AG04449 (cell line): Measurements from ENCODE around the gene TM4SF18.

Source experiments
- CTCF ChIA-PET: fragments of 350-600 bp; formaldehyde crosslinking; extraction: SDS; loops from one replicate; lab custom pipeline; 2021; ENCODE audit warnings: antibody characterized with exemption; lab: Yijun Ruan, JAX
- POLR2A ChIA-PET: fragments of 400-600, 350-600 bp; formaldehyde crosslinking; extraction: SDS; loops from one replicate; lab custom pipeline; 2020; ENCODE audit warnings: antibody characterized with exemption, inconsistent platforms; lab: Yijun Ruan, JAX
- DNase-seq: peaks from one replicate; pipeline ENCODE4 v3.0.0-alpha.2; 2010; ENCODE audit warnings: low read depth, low spot score
- H3K4me3 ChIP-seq: 2 replicates; pipeline ENCODE4 v1.5.1; 2011; ENCODE audit warnings: low read depth, mild to moderate bottlenecking, control low read depth, low read length
- TF ChIP-seq, protein P1 (sequence below): IDR thresholded peaks from one replicate; pipeline ENCODE4 v1.5.1; 2011; ENCODE audit warnings: mild to moderate bottlenecking, moderate library complexity, low read length, control low read depth, inconsistent platforms; ENCODE audit not compliant: insufficient read depth; ENCODE audit errors: missing control alignments

The TM4SF18 gene

DNA sequence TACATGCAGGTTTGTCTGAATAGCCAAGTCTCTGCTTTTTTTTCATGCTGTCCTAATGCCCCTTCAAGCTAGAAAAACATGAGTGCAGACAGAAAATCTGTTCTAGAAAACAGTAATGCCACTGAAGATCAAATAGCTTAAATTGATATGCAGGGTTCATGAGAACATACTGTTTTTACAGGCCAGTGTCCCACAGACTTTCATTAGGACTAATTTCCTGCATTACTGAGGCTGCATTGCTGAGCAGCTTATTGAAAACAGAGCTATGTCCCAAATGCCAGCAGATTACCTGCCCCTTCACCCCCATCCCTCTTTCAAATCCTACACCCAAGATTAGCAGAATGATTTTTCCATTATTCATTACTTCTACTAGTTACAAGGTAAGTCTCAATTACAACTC is 665 bp downstream of the TM4SF18 start:
- ChIA-PET POLR2A (interaction anchor here (0.7 kb wide), 1 partner anchor 246 kb away, joined by 3 read pairs; no protein-coding TSS in a partner anchor), CTCF (interaction anchor here (0.9 to 6.3 kb wide), 10 partner anchors 8 to 378 kb away, joined by 3 to 55 read pairs (median 7); partner anchors contain the start of gene GYG1)
- H3K4me3 ChIP-seq: no peak overlapping the region

DNA sequence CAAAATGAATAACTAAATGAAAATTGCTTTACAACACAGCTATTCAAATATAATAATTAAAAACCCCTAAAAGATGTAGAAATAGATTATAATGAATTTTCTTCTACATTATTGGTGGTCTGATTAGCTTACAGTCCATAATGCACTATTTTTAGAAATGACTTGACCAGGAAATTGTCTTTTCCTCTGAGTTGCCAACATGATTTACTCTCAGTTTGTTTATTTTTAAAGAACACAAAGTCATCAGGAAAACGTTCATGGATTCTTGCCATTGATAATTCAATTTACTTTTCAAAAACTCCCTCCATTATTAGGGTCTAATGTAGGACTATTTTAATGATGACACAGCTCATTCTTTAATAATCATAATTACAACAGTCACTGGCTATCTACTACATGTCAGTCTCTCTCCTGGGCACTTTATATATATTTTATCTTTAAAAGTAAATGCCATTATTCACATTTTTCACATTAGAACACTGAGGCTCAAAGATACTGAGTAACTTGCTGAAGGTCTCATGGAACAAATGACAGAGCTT is 1.1 kb downstream of the TM4SF18 start:
- no peak overlapping the region for H3K4me3 ChIP-seq
- ChIA-PET POLR2A (interaction anchor here (0.7 kb wide), 1 partner anchor 247 kb away, joined by 3 read pairs; no protein-coding TSS in a partner anchor), CTCF (interaction anchor here (0.7 to 6.3 kb wide), 11 partner anchors 8 to 378 kb away, joined by 3 to 55 read pairs (median 4); no protein-coding TSS in a partner anchor)
- DNase-seq: no peak
- TF ChIP-seq, protein P1, sequence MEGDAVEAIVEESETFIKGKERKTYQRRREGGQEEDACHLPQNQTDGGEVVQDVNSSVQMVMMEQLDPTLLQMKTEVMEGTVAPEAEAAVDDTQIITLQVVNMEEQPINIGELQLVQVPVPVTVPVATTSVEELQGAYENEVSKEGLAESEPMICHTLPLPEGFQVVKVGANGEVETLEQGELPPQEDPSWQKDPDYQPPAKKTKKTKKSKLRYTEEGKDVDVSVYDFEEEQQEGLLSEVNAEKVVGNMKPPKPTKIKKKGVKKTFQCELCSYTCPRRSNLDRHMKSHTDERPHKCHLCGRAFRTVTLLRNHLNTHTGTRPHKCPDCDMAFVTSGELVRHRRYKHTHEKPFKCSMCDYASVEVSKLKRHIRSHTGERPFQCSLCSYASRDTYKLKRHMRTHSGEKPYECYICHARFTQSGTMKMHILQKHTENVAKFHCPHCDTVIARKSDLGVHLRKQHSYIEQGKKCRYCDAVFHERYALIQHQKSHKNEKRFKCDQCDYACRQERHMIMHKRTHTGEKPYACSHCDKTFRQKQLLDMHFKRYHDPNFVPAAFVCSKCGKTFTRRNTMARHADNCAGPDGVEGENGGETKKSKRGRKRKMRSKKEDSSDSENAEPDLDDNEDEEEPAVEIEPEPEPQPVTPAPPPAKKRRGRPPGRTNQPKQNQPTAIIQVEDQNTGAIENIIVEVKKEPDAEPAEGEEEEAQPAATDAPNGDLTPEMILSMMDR: no peak

More for the DNA sequence above, 665 bp downstream of the TM4SF18 start:
- TF ChIP-seq, protein P1: no peak
- DNase-seq: no peak

DNA sequence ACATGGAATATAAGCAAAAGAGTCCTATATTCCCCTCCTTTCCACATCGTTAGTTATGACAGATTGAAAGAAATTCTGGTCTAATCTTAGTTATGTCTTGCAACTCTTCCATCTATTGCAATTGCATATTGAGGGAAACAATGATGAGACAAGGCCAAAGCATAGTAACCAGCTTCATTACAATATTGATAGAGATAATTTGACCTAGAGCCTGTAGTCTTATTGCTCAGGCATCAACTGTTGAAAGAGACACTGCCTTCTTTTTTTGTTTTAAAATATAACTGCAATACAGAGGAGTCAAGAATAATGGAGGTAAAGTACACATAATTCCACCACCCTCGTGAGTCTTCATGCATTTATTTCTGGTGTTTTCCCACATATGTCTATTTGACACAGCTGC is 2.0 kb downstream of the TM4SF18 start:
- H3K4me3 ChIP-seq: no peak overlapping the region
- POLR2A ChIA-PET: no interaction called here
- CTCF ChIA-PET: interaction anchor here (0.9 to 6.3 kb wide), 6 partner anchors 12 to 377 kb away, joined by 3 to 55 read pairs (median 4); no protein-coding TSS in a partner anchor
- TF ChIP-seq, protein P1: no peak
- DNase-seq: no peak

DNA sequence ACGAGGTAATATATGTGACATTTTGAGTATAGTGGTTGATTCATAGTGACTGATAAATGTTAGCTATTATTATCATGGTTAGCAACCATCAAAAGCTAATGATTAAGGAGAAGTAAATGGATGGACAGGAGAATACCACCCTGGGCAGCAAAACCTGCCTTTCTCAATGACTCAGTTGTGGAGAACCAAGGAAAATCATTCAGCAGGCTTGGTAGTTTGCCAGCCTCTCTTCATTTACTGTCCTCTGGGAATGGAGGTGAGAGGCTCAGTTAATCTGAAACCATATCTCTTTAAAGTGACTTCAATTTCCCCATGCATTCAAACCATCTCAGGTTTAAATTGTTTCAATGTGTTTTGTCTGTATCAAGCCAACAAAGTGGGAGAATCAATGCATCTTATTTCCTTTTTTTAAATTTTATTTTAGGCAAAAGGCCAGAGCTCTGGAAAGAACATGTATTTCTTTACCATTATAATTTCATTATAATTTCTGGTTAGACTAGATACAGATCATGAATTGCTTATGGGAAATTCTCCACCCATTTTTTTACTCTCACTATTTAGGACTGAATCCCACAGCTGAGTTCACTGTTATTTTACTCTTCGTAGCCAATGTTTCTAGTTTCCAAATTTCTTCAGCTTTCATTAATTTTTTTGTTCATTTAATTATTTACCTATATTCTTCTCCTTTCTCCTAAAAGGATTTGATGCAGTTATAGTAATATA is 2.7 kb downstream of the TM4SF18 start:
- POLR2A ChIA-PET: interaction anchor here (0.8 kb wide), 1 partner anchor 152 kb away, joined by 3 read pairs; no protein-coding TSS in a partner anchor
- no peak for DNase-seq
- CTCF ChIA-PET: interaction anchor here (1.2 to 6.3 kb wide), 3 partner anchors 13 to 376 kb away, joined by 3 to 55 read pairs (median 4); no protein-coding TSS in a partner anchor
- no peak overlapping the region for H3K4me3 ChIP-seq
- TF ChIP-seq, protein P1: no peak

DNA sequence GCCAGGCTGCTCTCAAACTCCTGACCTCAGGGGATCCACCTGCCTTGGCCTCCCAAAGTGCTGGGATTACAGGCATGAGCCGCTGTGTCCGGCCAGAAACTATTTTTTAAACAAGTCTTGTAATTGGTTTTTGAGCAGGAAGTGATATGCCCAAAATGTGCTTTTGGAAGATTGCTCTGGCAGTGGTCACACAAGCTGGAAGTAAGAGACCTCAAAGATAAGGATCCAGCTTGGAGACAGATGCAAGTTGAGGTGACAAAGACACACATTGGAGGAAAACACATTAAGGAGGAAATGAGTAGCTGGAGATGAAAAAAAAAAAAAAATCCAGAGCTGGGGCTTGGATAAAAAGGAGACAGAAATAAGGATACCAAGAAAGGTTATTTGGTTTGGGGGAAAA is 6.3 kb downstream of the TM4SF18 start:
- ChIA-PET POLR2A (no interaction called here), CTCF (interaction anchor here (2.1 kb wide), 1 partner anchor 371 kb away, joined by 6 read pairs; no protein-coding TSS in a partner anchor)
- DNase-seq: no peak
- TF ChIP-seq, protein P1: no peak
- H3K4me3 ChIP-seq: no peak overlapping the region

DNA sequence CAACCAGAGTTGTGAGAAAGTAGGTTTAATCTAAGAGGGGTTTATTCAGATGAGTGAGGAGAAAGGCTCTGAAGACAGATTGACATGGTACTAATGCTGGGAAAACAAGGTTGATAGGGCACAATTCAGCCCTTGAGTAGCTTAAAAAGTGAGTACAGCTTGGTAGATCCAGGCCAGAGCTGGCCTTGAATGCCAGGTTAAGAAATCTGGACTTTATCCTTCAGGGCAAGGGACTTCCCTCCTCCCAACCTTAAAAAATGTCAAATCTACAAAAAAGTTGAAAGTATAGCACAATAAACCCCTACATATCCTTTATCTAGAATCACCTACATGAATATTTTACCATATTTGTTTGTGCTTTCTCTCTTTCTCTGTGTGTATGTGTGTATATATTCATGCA is 7.9 kb downstream of the TM4SF18 start:
- no peak for DNase-seq
- TF ChIP-seq, protein P1: no peak
- POLR2A ChIA-PET: no interaction called here
- CTCF ChIA-PET: interaction anchor here (1.1 to 2.4 kb wide), 3 partner anchors 8 to 205 kb away, joined by 3 to 9 read pairs (median 4); partner anchors contain the start of gene TM4SF18
- no peak overlapping the region for H3K4me3 ChIP-seq
